ENCODE data around the gene AP3B1. TPM values are rescaled to one million over a fixed set of nuclear protein-coding genes. Genes with fewer than 3 reads are reported as not detected.

Gene AP3B1
- total RNA-seq, 1 donor = 113 TPM

- DNase-seq (ENCODE audit: low read depth) = no peak
- no peak overlapping the region for H3K4me3 ChIP-seq (ENCODE audit: low read depth, low read length)
- no peak for TF ChIP-seq CTCF (IDR thresholded peaks at IDR 0.05; ENCODE audit: insufficient read depth, low read depth, low read length)
Measured at GRCh38 chr5:78221467-78221866, 73.0 kb downstream of the AP3B1 start.

- DNase-seq (ENCODE audit: low read depth) = no peak
- H3K4me3 ChIP-seq (ENCODE audit: low read depth, low read length) = no peak overlapping the region
- no peak for TF ChIP-seq CTCF (IDR thresholded peaks at IDR 0.05; ENCODE audit: insufficient read depth, low read depth, low read length)
Measured at GRCh38 chr5:78215972-78216371, 78.5 kb downstream of the AP3B1 start.

GRCh38 chr5:78215565-78215964 is 78.9 kb downstream of the AP3B1 start:
- no peak overlapping the region for H3K4me3 ChIP-seq (ENCODE audit: low read depth, low read length)
- TF ChIP-seq CTCF (IDR thresholded peaks at IDR 0.05; ENCODE audit: insufficient read depth, low read depth, low read length) = no peak
- no peak for DNase-seq (ENCODE audit: low read depth)

GRCh38 chr5:78213799-78214198 is 80.7 kb downstream of the AP3B1 start:
- no peak overlapping the region for H3K4me3 ChIP-seq (ENCODE audit: low read depth, low read length)
- TF ChIP-seq CTCF (IDR thresholded peaks at IDR 0.05; ENCODE audit: insufficient read depth, low read depth, low read length) = no peak
- no peak for DNase-seq (ENCODE audit: low read depth)

- DNase-seq (ENCODE audit: low read depth) = no peak
- TF ChIP-seq CTCF (IDR thresholded peaks at IDR 0.05; ENCODE audit: insufficient read depth, low read depth, low read length) = no peak
Measured at GRCh38 chr5:78211052-78211451, 83.4 kb downstream of the AP3B1 start.

GRCh38 chr5:78204241-78204640 is 90.3 kb downstream of the AP3B1 start:
- no peak overlapping the region for H3K4me3 ChIP-seq (ENCODE audit: low read depth, low read length)
- DNase-seq (ENCODE audit: low read depth) = peak; percentile 47
- no peak for TF ChIP-seq CTCF (IDR thresholded peaks at IDR 0.05; ENCODE audit: insufficient read depth, low read depth, low read length)

More at GRCh38 chr5:78211052-78211451, 83.4 kb downstream of the AP3B1 start:
- H3K4me3 ChIP-seq (ENCODE audit: low read depth, low read length) = no peak overlapping the region

GRCh38 chr5:78203815-78204214 is 90.7 kb downstream of the AP3B1 start:
- no peak overlapping the region for H3K4me3 ChIP-seq (ENCODE audit: low read depth, low read length)
- DNase-seq (ENCODE audit: low read depth) = no peak
- no peak for TF ChIP-seq CTCF (IDR thresholded peaks at IDR 0.05; ENCODE audit: insufficient read depth, low read depth, low read length)

Data from fibroblast of villous mesenchyme (primary cell).